ENCODE data around the gene ARNT2.

DNA sequence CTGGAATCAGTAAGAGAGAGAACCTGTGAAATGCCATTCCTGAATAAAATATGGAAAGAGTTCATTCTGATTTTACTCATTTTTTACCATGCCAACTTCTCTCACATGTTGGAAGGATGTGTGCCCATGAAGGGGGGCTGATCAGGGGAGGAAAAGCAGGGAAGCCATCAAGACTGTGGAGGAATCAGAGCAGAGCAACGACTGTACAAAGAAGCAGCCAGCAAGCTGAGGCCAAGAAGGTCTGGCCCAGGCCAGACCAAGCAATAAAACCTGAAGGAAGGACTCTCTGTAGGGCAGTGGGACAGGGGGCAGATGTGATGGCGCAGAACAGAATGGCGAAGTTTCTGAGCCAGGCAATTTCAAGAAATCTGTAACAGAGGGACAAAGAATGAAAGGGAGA is 24.0 kb upstream of the ARNT2 start:
- TF ChIP-seq, protein P1, sequence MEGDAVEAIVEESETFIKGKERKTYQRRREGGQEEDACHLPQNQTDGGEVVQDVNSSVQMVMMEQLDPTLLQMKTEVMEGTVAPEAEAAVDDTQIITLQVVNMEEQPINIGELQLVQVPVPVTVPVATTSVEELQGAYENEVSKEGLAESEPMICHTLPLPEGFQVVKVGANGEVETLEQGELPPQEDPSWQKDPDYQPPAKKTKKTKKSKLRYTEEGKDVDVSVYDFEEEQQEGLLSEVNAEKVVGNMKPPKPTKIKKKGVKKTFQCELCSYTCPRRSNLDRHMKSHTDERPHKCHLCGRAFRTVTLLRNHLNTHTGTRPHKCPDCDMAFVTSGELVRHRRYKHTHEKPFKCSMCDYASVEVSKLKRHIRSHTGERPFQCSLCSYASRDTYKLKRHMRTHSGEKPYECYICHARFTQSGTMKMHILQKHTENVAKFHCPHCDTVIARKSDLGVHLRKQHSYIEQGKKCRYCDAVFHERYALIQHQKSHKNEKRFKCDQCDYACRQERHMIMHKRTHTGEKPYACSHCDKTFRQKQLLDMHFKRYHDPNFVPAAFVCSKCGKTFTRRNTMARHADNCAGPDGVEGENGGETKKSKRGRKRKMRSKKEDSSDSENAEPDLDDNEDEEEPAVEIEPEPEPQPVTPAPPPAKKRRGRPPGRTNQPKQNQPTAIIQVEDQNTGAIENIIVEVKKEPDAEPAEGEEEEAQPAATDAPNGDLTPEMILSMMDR (IDR thresholded peaks at IDR 0.05): no peak
- TF ChIP-seq POLR2A (IDR thresholded peaks at IDR 0.05): no peak
